Stimulated activated CD8-positive, alpha-beta memory T cell treated with anti-CD3 and anti-CD28 coated beads, Interleukin-7, amount 100 ng/mL, for 24 hours (primary cell): ENCODE measurements around the gene SLC49A3.
"Not testable (repeated sequence)": the region's sequence is repeated elsewhere in the genome, so short reads cannot be mapped to it uniquely, and the experiment has no call there.

Experiments
- DNase-seq: peaks from one replicate; pipeline ENCODE4 v3.0.0-alpha.2; 2020; ENCODE audit warnings: low read depth

The SLC49A3 gene

GRCh38 chr4:688854-689681 lies at the start of gene SLC49A3:
TSS of gene SLC49A3 (minus strand) at chr4:689151. CDS start at chr4:689127, 24 bp downstream.
- no peak for DNase-seq

GRCh38 chr4:736561-736960 lies 47.6 kb upstream of the SLC49A3 start:
- DNase-seq: not testable (repeated sequence)

DNA sequence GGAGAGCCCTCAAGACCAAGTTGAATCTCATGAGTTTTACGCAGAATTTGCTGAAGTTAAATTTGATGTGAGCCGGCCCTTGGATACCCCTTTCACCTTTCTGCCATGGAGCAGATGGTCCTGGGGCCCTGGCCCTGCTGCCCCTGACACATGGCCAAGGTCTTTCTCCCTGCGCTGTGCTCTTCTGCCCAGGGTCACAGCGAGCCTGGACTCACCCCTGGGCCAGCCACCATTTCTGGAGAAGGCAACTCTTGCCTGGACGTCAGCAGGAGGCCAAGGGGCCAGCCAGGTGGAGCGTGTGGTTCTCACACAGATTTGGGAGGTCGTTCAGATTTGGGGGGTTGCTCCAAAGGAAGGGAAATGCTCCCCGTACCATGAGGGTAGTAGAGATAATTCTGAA lies 46.6 kb upstream of the SLC49A3 start:
- no peak for DNase-seq

DNA sequence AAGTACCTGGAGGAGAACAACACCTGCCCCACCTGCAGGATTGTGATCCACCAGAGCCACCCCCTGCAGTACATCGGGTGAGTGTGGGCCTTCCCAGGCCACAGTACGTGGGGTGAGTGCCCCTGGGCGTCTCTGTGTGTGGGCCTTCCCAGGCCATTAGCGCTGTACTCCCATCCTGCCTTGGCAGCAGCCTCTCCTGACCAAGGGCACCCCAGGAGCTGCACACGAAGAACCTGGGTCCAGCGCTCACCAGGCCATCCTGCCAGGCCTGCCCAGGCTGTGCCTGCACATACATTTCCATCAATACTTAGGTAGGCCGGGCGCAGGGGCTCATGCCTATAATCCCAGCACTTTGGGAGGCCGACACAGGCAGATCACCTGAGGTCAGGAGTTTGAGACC lies 46.0 kb upstream of the SLC49A3 start:
- DNase-seq: no peak

DNA sequence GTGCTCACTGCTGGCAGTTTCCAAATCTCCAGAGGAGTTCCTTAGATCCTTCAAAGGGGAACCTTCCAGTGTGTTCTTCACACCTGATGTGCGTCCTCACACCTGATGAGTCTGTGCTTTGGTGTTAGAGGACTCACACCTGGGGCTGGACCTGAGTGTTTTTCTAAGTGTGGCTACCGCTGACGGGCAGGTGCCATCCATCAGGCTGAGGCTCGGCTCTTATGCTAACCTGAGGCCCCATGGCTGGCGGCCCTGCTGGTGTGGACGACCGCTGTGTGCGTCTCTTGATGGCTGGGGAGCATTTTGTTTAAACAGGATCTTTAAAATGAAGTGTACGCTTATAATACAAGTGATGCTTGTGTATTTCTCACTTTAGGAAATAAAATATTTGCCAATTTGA lies 45.1 kb upstream of the SLC49A3 start:
- no peak for DNase-seq

GRCh38 chr4:733631-733980 lies 44.7 kb upstream of the SLC49A3 start:
- DNase-seq: no peak

DNA sequence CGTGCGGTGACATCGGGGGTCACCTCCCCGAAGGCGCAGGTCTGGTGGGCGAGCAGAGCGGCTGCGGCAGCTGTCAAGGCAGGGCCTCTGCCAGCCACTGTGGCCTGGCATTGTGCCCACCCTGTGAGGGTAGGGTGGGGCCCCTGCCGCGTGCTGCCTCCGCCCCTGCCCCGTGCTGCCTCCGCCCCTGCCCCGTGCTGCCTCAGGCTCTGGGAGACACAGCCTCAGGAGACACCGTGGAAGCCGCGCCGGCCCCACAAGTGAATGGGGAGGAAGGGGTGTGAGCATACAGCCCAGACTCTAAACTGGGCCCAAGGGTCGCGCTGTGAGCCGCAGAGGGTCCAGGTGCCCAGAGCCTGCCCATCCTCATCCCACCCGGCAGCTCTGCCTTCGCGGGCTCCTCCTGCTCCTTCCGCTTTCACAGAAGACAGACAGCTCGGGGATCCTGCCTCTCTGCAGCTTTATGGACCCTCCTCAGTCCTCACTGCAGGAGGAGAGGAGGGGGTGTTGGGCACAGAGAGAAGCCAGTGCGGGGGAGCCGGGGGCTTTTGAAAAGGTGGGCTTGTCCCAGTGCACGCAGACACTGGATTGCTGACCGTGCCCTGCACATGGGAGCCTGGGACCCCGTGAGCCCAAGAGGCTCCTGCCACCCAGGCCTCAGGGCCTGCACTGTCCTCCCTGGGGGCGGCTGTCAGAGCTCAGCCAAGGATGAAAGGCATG lies 44.1 kb upstream of the SLC49A3 start:
- no peak for DNase-seq

GRCh38 chr4:732486-732885 lies 43.5 kb upstream of the SLC49A3 start:
- no peak for DNase-seq

- not testable (repeated sequence) for DNase-seq
These were observed 43.0 kb upstream of the SLC49A3 start for GRCh38 chr4:731954-732353.

- DNase-seq: not testable (repeated sequence)
These were observed 42.3 kb upstream of the SLC49A3 start for GRCh38 chr4:730946-731904.

DNA sequence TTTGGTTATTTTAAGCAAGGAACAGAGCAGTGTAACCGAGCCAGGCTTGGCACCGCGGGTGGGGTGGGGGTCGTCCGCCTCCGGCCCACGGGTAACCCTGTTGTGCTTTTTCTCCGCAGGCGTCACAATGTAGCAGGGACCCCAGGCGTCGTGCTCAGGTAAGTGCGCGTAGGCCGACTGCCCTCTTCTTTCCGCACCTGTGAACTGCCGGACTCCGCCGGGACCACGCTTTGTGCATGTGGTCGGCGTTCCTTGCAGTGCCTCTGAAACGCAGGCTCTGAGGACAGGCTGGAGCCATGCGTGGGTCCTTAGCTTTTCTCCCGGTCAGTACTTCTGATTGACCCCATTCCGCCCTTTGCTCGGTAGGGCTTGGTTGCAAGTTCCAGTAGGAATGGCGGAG lies 41.6 kb upstream of the SLC49A3 start:
- no peak for DNase-seq

DNA sequence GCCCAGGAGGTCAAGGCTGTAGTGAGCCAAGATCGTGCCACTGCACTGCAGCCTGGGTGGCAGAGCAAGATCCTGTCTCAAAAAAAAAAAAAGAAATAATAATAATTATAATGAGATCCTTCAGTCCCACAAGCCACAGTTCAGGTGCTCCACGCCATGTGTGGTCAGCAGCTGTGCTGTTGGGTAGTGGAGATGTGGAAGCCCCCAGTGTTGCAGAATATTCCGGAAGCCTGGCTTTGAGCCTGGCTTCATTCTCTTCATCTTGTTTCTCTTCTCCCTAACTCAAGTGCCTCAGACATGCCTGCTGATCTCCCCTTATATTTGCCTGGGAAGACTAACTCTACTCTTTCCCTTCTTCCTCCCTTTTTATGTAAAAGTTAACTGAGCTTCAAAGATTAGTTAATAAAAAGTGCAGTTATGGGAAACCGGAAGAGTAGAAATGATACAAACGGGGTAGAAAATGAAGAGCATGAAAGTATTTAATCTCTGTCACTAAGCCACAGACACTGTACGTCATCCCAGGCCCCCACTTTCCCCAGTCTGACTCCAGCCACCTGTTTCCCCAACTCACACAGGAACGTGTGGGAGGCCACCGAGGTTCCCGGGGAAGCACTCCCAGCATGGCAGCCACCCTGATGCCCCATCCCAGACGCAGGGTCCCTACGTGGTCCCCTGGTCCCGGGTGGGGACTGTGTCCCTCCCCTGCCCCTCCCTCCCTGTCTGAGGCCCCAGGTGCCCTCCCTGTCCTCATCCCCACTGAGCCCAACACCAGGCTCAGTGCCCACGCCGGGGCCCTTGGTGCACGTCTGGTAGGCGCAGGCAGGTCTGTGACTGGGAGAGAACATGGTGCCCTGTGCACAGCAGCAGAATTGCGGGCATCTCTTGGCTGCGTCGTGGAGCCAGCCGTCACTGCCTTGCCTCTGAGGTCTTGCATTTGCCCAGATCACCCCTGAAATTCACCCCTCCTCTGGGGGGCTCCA lies 40.7 kb upstream of the SLC49A3 start:
- no peak for DNase-seq

- DNase-seq: no peak
These were observed 38.6 kb upstream of the SLC49A3 start for GRCh38 chr4:727576-727975.

DNA sequence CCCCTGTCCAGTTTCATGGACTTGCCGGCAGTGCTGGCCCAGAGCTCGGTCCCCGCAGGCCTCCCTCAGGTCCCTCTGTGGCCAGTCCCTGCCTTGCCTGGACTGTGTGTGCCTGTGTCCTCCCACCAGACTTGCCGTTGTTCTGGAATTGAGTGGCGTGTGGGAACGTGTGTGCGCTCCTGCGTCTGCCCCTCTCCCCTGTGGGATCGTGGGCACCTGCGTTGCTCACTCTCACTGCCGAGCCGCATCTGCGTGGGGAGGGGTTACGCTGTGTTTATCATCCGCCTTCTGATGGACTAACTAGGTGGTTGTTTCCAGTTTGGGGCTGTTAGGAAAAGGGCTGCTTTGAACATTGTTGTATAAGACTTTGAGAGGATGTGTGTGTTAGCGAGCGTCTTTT lies 37.9 kb upstream of the SLC49A3 start:
- no peak for DNase-seq

- no peak for DNase-seq
These were observed 37.4 kb upstream of the SLC49A3 start for GRCh38 chr4:726235-726787.

- DNase-seq: no peak
These were observed 36.7 kb upstream of the SLC49A3 start for GRCh38 chr4:725391-726234.

DNA sequence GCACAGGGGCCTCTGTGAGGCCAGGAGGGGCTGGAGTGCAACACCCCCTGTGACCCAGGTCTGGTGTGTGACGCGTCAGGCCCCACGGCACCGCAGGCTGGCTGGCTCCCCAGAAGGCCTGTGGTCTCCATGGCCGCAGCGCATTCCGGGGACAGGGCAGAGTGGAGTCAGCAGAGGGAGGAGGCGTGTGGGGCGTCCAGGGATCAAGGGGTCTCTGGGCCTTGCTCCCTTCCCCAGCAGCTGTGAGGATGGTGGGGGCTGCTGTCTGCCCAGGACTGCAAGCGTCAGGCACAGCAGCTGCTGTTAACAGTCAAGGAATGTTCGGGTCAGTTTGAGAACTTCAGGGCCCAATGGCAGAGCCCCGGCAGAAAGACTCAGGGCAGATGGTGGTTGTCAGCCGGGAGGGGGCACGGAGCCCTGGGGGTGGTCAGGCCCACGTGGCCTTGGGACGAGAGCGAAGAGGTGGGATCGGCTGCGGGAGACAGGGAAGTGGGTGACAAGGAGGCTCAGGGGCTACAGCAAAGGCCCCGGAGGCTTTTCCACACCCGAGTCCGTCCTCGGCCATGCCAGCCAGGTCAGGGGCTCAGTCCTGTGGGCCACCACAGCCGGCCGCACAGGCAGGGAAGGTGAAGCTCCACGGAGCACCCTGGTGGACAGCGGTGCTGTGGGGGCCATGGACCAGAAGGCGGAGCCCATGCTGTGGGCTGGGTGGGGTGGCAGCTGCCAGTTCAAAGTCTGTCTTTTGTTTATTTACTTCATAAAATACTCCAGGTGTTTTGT lies 35.0 kb upstream of the SLC49A3 start:
- no peak for DNase-seq

DNA sequence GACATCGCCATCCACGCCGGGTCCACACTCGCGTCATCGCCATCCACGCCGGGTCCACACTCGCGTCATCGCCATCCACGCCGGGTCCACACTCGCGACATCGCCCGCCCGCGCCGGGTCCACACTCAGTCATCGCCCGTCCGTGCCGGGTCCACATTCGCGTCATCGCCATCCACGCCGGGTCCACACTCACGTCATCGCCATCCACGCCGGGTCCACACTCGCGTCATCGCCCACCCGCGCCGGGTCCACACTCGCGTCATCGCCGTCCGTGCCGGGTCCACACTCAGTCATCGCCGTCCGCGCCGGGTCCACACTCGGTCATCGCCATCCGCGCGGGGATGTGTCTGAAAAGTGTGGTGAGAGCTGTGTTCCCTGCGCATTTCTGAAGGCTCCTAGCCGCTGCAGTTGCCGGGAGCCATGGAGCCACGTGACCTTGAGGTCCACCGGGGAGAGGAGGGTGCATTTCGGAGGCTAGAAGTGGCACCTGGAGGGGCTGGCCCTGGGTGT lies 34.0 kb upstream of the SLC49A3 start:
- no peak for DNase-seq

DNA sequence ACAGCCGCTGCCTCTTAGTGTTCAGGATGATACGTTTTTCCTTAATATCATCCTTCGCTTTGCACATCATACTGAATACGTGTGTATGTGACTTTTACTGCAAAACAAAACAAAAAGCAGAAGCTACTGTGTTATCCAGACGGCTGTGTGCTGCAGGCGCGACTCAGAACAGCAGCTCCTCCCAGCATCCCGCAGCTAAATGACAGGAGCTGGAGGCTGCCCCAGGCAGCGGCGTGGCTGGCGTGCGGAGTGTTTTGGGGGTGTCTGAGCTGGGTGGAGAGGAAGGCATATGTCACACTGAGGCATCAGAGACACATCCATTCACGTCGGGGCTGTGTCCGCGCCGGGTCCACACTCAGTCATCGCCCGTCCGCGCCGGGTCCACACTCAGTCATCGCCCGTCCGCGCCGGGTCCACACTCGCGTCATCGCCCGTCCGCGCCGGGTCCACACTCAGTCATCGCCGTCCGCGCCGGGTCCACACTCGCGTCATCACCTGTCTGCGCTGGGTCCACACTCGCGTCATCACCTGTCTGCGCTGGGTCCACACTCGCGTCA lies 33.3 kb upstream of the SLC49A3 start:
- no peak for DNase-seq
